Measurements from ENCODE around the gene CRHBP.
"Not testable (repeated sequence)": the region's sequence is repeated elsewhere in the genome, so short reads cannot be mapped to it uniquely, and the experiment has no call there.

CRHBP gene

DNA sequence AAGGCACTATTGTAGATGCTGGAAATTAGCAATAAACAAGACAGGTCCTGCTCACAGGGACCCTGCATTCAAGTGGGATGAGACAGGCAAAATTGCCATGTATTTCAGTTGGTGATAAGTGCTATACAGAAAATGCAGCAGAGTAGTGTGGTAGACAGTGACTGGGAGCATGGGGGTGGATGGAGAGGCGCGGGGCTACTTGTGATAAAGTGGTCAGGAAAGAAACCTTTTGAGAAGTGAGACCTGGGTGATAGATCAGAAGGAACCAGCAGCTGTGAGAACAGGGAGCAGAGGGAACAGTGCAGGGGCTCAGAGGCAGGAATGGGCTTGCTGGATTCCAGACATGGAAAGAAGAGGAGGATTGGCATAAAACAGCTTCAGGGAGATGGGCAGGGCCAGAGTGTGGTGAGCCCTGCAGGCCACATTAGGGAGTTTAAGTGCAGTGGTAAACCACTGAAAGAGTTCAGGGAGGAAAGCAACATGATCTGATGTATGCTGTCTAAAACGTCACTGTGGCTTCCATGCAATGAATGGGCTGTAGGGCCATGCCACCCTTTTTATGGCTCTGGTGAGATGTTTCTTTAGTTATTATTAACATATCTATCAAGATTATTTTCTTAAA, 7.3 kb downstream of the CRHBP start:
- DNase-seq: no peak

- DNase-seq: no peak
Measured at GRCh38 chr5:76964060-76964459, 11.2 kb downstream of the CRHBP start.

GRCh38 chr5:76971511-76971910, 18.7 kb downstream of the CRHBP start:
- DNase-seq: no peak

DNA sequence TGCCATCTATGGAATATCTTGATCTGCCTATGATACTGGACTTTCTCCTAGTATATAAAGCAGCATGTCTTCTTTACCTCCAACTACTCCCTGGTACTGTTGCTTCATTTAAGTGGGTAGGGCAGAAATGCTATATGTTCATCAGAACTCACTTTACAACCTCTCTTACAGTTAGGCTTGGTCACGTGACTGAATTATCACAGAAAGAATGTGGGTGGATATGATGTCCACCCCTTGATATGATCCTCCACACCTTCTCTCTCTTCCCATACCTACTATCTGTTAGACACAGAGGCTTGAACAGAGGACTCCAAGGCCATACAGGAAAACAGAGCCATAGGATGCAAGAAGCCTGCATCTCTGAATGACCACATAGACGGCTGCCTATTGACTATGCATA, 19.8 kb downstream of the CRHBP start:
- no peak for DNase-seq

DNA sequence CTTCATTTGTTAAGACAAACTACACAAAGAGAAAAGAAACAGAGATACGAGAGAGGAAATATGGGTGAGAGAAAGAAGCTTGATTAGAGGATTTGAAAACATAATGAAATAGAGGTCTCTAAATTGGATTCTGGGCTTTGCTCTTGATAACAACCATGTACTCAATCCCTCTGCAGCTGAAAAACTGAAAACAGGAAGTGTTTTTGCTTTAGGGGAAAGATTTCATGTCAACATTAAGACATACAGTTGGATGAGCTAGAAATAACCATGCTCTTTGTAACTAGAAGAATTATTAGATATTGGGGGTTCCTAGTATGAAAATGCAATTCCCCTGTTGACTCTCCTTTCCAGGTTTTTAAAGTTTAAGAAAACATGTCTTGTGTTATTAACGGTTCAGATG, 21.9 kb downstream of the CRHBP start:
- no peak for DNase-seq

DNA sequence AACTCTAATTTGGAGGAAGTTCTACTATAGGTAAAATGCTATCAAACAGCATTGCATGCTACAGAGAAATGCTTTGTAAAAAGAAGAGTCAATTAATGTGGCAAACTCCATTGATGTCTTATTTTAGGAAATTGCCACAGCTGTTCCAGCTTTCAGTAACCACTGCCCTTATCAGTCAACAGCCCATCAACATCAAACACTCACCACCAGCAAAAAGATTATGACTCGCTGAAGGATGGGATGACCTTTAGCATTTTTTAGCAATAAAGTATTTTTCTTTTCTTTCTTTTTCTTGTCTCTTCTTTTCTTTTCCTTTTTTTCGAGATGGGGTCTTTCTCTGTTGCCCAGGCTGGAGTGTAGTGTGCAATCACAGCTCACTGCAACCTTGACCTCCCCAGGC, 26.0 kb downstream of the CRHBP start:
- no peak for DNase-seq

GRCh38 chr5:76980518-76981144, 27.8 kb downstream of the CRHBP start:
- DNase-seq: no peak

GRCh38 chr5:76982450-76982849, 29.6 kb downstream of the CRHBP start:
- no peak for DNase-seq

DNA sequence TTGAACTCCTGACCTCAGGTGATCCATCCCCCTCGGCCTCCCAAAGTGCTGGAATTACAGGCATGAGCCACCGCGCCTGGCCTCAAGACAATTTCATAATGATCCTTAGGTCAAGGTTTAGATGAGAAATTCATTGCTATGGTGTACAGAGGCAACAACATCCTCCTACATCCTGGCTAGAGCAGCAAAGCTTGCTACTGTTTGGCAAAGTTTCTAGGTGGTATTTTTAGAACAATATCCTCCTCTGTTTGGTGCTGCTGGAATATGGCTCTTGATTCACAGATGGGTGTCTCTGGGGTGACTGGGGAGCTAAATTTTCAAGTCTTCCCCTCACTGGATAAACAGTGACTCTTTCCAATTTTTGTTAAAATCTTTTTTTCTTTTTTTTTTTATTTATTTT, 30.6 kb downstream of the CRHBP start:
- no peak for DNase-seq

- DNase-seq: no peak
Measured at GRCh38 chr5:76986825-76987526, 34.1 kb downstream of the CRHBP start.

DNA sequence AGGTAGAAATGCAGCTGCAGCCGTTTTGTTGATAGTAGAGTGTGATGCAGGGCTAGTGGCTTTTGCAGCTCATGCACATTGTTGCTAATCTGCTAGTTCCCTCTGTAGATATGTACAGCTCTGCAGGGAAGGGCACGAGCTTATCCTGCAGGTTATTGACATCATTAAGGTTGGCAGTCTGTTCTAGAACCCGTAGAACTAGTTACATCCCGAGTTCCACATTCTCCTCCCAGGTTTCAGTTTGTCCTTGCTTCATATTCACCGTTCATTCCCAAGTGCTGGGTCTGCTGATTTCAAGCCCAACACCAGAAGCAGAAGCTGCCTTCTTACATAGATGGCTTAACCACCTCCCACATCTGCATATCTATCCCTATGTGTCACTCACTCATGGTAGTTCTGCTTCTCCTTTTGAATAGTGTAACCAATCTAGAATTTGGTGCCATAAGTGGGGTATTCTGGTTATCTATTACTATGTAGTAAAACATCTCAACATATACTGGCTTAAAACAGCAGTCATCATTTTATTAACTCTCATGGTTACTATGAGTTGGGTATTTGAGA, 38.1 kb downstream of the CRHBP start:
- no peak for DNase-seq

DNA sequence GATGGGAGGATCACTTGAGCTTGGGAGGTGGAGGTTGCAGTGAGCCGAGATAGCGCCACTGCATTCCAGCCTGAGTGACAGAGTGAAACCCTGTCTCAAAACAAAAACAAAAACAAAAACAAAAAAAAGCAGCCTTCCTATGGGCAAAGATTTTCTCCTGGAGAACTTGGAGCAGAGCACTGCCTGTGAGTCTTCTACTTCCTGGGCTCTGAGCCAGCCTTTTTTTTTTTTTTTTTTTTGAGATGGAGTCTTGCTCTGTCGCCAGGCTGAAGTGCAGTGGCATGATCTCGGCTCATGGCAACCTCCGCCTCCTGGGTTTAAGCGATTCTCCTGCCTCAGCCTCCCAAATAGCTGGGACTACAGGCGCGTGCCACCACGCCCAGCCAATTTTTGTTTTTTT, 40.6 kb downstream of the CRHBP start:
- DNase-seq: peak; percentile 9

DNA sequence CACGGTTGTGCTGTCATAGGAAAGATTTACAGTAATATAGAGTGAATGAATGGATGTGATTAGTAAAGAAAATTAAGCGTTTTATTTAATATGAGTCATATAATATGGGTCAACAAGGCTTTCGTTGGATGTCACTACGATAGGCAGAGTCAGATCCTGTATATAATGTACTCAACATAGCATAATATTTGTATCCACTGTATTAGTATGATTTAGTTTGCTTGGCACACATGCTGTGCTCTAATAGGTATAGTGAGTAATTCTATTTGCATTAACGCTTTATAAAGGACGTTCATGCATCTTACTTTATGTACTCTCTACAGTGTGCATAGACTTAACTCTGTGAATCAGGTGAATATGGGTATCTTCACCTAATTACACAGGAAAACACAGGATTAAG, 41.5 kb downstream of the CRHBP start:
- DNase-seq: no peak

- not testable (repeated sequence) for DNase-seq
Measured at GRCh38 chr5:76998251-76998650, 45.4 kb downstream of the CRHBP start.

DNA sequence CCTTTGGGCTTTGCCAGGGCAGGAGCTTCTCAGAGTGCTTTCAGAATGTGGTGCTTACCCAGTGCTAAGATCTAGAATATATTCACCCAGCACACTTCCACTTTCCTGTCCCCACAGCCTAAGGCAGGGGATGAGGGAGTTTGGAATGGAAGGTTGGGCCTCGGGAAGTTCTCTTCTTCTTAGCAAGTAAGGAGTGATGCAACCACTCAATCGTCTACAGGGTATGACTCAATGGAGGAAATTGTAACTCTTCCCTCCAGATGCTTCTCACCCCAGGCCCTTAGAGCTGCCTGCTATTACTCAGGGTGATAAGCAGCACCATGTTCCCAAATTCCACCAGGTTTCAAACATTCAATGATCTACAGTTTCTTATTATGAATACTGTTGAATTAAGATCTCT, 46.6 kb downstream of the CRHBP start:
- no peak for DNase-seq

- no peak for DNase-seq
Measured at GRCh38 chr5:77003246-77003645, 50.4 kb downstream of the CRHBP start.

DNA sequence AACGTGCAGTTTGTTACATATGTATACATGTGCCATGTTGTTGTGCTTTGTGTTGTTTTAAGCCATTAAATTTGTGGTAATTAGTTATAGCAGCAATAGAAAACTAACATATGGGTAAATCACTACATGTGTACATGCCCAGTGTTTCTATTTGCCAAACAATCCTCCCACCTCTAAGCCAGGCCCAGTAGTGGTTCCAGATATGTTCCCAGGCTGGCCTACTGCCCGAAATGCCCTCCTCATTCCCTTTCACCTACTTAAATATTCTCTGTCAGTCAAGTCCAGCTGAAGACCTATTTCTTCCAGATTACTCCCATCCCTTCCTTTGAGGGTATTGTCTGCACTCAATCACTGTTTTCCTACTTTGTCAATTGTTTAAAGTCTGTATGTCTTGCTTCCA, 53.3 kb downstream of the CRHBP start:
- DNase-seq: no peak

DNA sequence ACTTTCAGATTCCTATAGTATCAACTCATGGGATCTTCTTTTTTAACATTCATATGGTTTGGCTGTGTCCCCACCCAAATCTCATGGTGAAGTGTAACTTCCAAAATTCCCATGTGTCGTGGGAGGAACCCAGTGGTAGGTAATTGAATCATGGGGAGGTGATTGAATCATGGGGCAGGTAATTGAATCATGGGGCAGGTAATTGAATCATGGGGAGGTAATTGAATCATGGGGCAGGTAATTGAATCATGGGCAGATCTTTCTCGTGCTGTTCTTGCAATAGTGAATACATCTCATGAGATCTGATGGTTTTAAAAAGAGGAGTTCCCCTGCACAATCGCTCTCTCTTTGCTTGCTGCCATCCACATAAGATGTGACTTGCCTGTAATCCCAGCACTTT, 55.6 kb downstream of the CRHBP start:
- no peak for DNase-seq

GRCh38 chr5:77010243-77010642, 57.4 kb downstream of the CRHBP start:
- no peak for DNase-seq

DNA sequence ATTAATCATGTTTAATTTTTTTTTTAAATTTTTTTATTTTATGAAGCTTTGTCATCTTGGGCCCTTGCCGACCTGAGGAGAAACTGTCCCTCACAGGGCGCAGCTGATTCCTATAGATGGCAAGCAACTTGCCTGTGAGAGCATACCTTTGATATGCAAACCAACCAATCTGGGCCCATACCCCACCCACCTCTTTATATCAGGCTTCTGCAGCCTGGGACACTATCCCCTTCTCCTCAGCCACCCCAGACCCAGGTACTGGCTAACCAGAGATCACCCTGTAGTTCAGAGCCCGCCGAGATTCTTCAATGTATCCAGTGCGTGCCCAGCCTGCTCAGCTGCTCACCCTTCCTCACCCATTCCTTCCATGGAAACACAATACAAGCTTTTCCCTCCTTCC, 58.7 kb downstream of the CRHBP start:
- no peak for DNase-seq

- DNase-seq: peak; percentile 16
Measured at GRCh38 chr5:77012601-77013000, 59.8 kb downstream of the CRHBP start.

- DNase-seq: peak; percentile 63
Measured at GRCh38 chr5:77015938-77016569, 63.2 kb downstream of the CRHBP start.

DNA sequence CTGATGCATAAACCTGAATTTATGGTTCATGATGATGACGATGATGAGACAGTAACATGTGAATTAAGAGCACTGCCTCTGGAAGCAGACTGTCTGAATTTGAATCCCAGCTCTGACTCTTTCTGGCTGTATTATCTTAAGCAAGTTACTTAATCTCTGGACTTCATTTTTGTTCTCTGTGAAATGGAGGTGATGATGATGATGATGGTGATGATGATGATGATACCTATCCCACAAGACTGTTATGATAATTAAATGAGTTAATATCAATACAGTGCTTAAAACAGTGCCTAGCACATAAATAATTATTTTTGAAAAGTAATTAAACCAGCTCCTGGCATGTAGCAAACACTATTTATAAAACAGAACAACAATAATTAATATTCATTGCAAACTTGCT, 64.1 kb downstream of the CRHBP start:
- no peak for DNase-seq

GRCh38 chr5:77017668-77018067, 64.8 kb downstream of the CRHBP start:
- DNase-seq: no peak

Data from DMS53 (cell line).